HG03108 (cell line): ENCODE data around the gene CNDP2.
A peak's percentile ranks its signal among the peaks of the same experiment; 100 is the strongest.

Source experiments
- ATAC-seq: cut with Tn5 transposase; IDR thresholded peaks from one replicate; pipeline ENCODE4 v1.9.1; 2021; ENCODE audit warnings: moderate library complexity; ENCODE audit not compliant: unreplicated experiment

The CNDP2 gene

DNA sequence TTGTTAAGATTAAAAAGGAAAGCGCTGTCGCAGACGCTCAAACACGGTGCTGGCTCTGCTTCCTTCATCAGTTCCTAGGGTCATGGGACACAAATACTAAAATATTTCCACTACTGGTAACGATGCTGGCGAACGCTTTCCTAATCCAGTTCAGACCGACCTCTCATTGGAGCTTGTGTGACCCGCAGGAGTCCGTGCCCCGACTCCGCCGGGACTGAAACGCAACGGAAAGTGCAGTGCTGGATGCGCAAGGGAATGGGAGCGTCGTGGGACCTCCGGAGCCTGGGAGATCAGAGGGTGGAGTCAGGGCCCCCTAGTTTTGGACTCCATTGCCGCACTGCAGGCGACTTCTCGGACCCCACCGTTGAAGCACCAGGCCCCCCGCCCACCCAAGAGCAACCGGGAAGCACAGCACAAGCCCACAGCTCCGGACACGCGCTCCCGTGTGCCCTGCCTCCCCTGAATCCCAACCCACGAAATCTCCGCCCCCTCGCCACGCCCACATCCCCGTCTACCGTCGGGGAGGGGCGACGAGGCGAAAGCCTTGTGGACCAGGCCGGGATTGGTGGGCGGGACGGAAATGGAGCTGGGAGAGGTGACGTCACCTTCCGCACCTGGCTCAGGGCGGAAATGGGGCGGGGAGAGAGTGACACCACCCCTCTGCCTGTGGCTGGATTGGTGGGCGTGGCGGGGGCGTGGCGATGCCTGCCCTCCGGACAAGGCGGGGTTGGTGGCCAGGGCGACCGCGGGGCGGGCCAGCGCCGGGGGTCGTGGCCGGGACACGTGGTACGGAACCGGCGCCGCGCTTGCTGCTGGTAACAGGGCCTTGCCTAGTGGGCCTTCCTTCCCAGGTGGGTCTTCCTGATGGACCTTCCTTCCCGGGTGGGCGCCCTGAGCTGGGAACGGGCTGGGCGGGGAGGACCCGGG, at the start of gene CNDP2:
CNDP2 (plus strand) TSS at position 783 of the 927 bp plus-strand sequence. CDS start 3,611 bp downstream, outside the sequence.
- peak; percentile 68 for ATAC-seq

GRCh38 chr18:74446631-74447403, 49.3 kb upstream of the CNDP2 start:
- no peak for ATAC-seq

DNA sequence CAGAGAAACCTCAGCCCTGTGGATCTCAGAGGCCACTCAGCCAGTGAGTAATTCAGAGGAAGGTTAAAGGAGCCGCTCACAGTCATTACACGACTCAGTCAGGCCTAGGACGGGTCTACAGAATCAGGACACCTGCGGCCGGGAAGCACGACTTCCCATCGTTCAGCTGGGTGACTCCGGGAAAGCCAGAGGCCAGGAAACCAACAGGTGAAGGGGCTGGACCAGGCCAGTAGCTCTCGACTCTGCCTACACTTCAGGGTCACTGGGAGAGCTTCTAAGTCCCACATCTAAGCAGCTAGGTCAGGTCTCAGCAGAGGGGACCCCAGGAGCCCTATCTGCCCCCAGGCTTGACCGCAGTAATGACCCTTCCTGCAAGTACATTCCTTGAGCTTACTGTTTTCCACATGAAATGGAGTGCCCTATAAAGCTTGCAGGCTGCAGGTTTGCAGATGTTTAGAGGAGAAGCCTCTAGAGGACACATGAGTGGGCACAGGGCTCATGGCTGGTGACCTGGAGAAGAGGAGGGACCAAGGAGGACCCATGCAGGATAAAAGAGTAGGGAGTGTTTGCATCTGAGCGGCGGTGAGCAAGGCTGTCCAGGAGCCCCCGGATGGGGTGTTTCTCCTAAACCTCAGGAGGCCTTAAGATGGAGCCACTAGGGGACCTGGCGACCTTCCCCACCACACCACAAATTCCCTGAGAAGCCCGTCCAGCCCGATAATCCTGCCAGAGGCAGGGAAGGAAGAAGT, 48.6 kb upstream of the CNDP2 start:
- ATAC-seq, result no peak

GRCh38 chr18:74450626-74451025, 45.5 kb upstream of the CNDP2 start:
- no peak for ATAC-seq

DNA sequence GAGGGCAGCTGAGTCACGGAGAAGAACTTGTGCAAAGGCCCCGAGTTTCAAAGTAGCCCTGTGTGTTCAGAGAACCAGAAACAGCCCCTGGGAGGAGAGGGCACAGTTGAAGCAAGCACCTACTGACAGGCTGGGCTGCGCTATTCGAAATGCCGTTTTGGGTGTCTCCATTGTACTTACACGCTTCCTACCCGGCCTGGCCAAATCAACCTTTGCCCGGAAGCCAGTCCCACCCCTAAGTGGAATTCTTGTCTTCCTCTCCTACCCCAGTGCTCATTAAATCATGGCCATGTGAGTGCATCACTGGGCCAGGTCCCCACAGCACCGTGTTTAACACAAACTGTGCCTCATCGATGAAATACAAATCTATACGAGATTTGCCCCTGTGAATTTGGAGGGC, 45.0 kb upstream of the CNDP2 start:
- ATAC-seq, result no peak

GRCh38 chr18:74453016-74453566, 43.1 kb upstream of the CNDP2 start:
- ATAC-seq, result no peak

DNA sequence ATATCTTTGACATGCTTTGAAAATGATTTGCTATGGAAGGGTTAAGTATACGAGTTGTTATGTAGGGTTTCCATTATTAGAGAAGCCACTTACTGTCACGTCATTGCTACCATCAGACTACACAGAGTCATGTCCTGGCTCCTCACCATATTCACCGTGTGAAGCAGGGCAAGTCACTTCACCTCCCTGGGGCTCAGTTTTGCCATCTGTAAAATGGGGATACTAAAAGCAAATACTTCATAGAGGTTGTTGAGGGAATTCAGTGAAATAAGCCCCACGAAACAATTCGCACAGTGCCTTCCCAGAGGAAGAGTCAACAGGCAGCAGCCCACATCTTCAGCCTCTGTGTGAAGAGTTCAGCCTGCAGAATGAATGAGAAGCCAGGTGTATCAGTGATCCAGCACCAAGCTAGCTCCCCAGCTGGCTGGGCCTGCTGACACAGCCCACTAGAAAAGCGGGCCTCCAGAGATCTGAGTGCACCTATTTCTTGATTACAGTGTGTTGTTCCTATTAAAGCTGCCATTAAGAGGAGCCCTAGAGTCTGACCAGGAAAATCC, 42.4 kb upstream of the CNDP2 start:
- no peak for ATAC-seq

- no peak for ATAC-seq
These were observed 41.8 kb upstream of the CNDP2 start for GRCh38 chr18:74454279-74454751.

DNA sequence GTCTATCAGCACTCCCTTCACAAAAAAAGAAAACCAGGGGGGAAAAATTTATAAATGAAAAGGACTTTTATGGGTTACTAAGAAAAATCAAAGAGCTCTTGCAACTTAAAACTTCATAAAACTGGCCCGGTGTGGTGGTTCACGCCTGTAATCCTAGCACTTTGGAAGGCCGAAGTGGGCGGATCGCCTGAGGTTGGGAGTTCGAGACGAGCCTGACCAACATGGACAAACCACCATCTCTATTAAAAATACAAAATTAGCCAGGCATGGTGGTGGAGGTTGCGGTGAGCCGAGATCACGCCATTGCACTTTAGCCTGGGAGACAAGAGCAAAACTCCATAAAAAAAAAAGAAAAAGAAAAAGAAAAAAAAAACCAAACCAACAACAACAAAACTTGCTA, 40.8 kb upstream of the CNDP2 start:
- no peak for ATAC-seq

- no peak for ATAC-seq
These were observed 40.2 kb upstream of the CNDP2 start for GRCh38 chr18:74456017-74456348.

GRCh38 chr18:74456349-74457042, 39.7 kb upstream of the CNDP2 start:
- ATAC-seq, result no peak

DNA sequence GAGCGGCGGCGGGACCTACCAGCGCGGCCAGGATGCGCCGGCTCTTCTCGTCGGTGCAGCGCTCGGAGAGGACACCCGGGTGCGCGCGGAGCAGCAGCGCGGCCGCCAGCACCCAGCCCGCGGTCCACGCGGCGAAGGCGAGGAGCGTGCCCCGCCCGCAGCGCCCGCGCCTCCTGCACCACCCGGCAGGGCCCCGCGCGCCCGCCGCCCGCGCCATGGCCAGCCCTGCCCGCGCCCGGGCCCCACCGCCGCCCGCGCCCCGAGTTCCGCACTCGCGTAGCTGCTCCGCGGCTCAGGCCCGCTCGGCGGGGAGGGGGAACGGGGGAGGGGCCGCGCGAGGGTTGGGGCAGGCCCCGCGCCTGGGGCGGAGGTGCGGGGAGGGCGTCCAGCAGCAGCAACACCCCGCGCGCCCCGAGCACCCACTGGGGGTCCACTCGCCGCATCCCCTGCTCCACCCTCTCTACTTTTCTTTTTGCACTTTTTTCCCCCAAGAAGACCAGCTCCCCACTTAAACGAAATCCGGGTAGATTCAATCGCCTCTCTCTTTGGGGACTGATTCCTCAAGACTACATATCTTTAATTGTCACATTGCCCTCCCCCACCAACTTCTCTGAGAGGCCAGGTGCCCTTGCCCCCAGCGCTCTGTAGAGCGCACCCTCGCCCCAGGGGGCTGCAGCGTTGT, 39.0 kb upstream of the CNDP2 start, which contains the start of gene DIPK1C:
DIPK1C (minus strand) TSS at position 266 of the 682 bp plus-strand sequence; CDS start at position 217, 49 bp downstream.
- ATAC-seq, result no peak

GRCh38 chr18:74457725-74458421, 38.3 kb upstream of the CNDP2 start:
- no peak for ATAC-seq

DNA sequence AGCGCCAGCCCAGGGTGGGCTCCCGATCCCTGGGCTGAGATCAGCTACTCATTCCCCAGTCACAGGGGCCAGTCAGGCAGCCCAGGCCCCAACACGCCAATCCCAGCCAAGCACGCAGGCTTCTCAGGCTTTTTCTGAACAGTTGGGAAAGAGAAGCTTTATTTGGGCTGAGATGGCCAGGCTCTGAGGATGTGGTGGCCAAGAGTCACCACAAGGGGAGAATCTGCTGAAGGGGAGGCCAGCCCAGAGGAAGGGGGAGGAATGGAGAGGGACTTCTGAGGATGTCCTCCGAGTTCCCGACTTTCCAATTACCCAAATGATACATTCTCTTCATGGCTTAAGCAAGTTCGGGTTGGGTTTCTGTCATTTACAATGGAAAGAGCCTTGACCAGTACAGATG, 36.3 kb upstream of the CNDP2 start:
- ATAC-seq, result no peak

DNA sequence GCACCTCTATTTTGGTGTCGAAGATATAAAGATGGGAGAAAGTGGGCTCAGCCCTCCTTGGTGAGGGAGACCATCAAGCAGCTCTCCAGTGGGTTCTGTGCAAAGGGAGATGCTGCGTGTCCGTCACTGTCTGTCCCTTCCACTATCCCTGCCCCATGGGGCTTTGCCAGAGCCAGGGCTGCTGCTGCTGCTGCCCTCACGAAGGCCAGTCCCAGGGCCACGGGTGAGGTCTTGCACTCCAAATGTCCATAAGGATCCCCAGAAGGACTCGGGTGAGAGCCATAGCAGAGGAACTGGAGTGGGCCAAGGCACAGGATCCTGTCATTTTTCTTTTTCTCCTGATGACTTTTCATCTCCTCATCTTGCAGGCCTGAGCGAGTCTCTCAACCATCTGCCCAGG, 35.3 kb upstream of the CNDP2 start:
- no peak for ATAC-seq

- no peak for ATAC-seq
These were observed 32.9 kb upstream of the CNDP2 start for GRCh38 chr18:74463254-74463653.

GRCh38 chr18:74463983-74464382, 32.2 kb upstream of the CNDP2 start:
- no peak for ATAC-seq

GRCh38 chr18:74465775-74466174, 30.4 kb upstream of the CNDP2 start:
- no peak for ATAC-seq
